NCI-H748 (cell line): ENCODE results near the gene FMNL3.
"Not testable (repeated sequence)": the region's sequence is repeated elsewhere in the genome, so short reads cannot be mapped to it uniquely, and the experiment has no call there.

ENCODE experiments used
- DNase-seq: peaks from one replicate; lab custom pipeline; 2025; ENCODE audit not compliant: unreplicated experiment; lab: John Stamatoyannopoulos, UW

The FMNL3 gene

GRCh38 chr12:49717800-49718199, 10.6 kb upstream of the FMNL3 start:
- DNase-seq: not testable (repeated sequence)

GRCh38 chr12:49716553-49716952, 9.3 kb upstream of the FMNL3 start:
- DNase-seq: no peak

- not testable (repeated sequence) for DNase-seq
Observed at GRCh38 chr12:49713952-49714351, 6.7 kb upstream of the FMNL3 start.

GRCh38 chr12:49708851-49709250, 1.6 kb upstream of the FMNL3 start:
- DNase-seq: peak; percentile 34

GRCh38 chr12:49707812-49708147, 575 bp upstream of the FMNL3 start:
- DNase-seq: no peak

- peak; percentile 55 for DNase-seq
Observed at GRCh38 chr12:49706351-49707127, 666 bp downstream of the FMNL3 start.

- DNase-seq: no peak
Observed at GRCh38 chr12:49705479-49706134, 1.6 kb downstream of the FMNL3 start.

- no peak for DNase-seq
Observed at GRCh38 chr12:49703647-49704137, 3.5 kb downstream of the FMNL3 start.

GRCh38 chr12:49702676-49703215, 4.5 kb downstream of the FMNL3 start:
- no peak for DNase-seq

- no peak for DNase-seq
Observed at GRCh38 chr12:49702009-49702408, 5.2 kb downstream of the FMNL3 start.

- no peak for DNase-seq
Observed at GRCh38 chr12:49698619-49699545, 8.3 kb downstream of the FMNL3 start.

- DNase-seq: no peak
Observed at GRCh38 chr12:49697808-49698207, 9.4 kb downstream of the FMNL3 start.

- DNase-seq: no peak
Observed at GRCh38 chr12:49696723-49697122, 10.5 kb downstream of the FMNL3 start.

GRCh38 chr12:49693931-49694444, 13.2 kb downstream of the FMNL3 start:
- DNase-seq: no peak

- peak; percentile 24 for DNase-seq
Observed at GRCh38 chr12:49692851-49693250, 14.4 kb downstream of the FMNL3 start.

GRCh38 chr12:49689785-49690184, 17.4 kb downstream of the FMNL3 start:
- DNase-seq: no peak

GRCh38 chr12:49689237-49689636, 18.0 kb downstream of the FMNL3 start:
- no peak for DNase-seq

- DNase-seq: no peak
Observed at GRCh38 chr12:49687941-49688340, 19.3 kb downstream of the FMNL3 start.

- no peak for DNase-seq
Observed at GRCh38 chr12:49684310-49684854, 22.8 kb downstream of the FMNL3 start.

GRCh38 chr12:49683599-49684309, 23.5 kb downstream of the FMNL3 start:
- DNase-seq: peak; percentile 13
